ENCODE results near the gene MED12.
A peak's percentile ranks its signal among the peaks of the same experiment; 100 is the strongest.

The MED12 gene

DNA sequence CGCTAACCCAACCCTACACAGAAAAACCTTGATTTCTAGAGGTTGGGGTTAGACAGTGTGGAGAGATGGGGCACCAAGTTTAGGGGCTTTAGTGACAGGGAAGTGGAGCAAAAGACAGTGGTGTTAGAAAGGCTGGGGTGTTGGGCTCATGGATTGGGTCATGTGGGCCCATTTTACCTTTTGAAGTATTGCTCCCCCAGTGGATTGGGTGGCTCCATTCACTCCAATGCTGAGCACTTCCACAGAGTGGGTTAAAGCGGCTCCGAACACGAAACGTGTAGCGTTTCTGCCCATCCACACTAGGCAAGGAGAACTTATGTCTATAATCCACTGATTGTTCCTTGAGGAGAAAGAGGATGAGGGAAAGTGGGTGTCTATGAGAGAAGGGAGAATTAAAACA is 9.3 kb upstream of the MED12 start:
- Histone ChIP-seq H3K9me3 (ENCODE audit: low read length) (no peaks in the 10 kb centered on the region), H3K4me3 (ENCODE audit: low read depth in 1 of 2, low read length in 2 of 2) (no peak overlapping the region), H3K36me3 (ENCODE audit: insufficient read depth, low read length) (no peaks in the 10 kb centered on the region), H3K9ac (ENCODE audit: low read length) (no peak overlapping the region), H3K4me1 (ENCODE audit: insufficient read depth, low read length) (peaks cover 2% of the 10 kb centered on the region), H3K27me3 (ENCODE audit: control insufficient read depth in 1 of 2, insufficient read depth in 2 of 2, low read length in 2 of 2) (peaks cover 0 to 9% of the 10 kb centered on the region in 2 donors), H3K27ac (ENCODE audit: low read depth, low read length) (no peak overlapping the region)

DNA sequence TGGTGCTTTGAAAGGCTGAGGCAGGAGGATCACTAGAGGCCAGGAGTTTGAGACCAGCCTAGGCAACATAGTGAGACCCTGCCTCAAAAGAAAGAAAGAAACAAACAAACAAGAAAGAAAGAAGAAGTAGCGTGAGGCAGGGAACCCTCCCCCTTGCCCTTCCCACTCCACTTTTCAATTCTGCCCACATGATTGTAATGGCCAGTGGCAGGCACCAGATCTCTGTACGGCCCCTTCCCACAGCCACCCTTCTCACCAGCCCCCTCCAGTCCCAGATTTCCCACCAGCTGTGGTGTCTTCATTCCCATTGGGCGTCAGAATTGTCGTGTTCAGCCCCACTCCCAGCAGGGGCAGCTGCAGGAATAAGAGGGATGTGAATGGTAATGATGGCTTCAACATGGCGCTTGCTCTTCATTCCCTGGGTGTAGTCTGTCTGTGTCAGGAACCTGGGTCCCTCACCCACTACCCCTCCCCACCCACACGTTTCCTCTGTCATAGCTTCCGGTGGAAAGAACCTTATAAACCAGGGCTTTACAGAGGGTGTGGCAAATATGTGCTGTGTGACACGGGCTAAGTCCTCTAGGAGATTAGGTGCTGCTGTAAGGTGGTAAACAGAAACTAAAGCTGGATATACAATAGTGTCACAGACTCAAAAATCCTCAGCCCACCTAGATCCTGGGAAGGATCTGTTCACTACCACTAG is 7.1 kb upstream of the MED12 start, which contains the start of gene IL2RG:
Gene IL2RG (minus strand): TSS at position 437 of the 703 bp plus-strand sequence. CDS start 38 bp downstream, at position 399.
- Histone ChIP-seq H3K4me1 (ENCODE audit: insufficient read depth, low read length) (no peaks in the 10 kb centered on the region), H3K9me3 (ENCODE audit: low read length) (no peaks in the 10 kb centered on the region), H3K27ac (ENCODE audit: low read depth, low read length) (no peak within 1 kb of the TSS), H3K9ac (ENCODE audit: low read length) (no peak within 1 kb of the TSS), H3K27me3 (ENCODE audit: control insufficient read depth in 1 of 2, insufficient read depth in 2 of 2, low read length in 2 of 2) (peaks cover 0 to 9% of the 10 kb centered on the region in 2 donors), H3K4me3 (ENCODE audit: low read depth in 1 of 2, low read length in 2 of 2) (no peak within 1 kb of the TSS), H3K36me3 (ENCODE audit: insufficient read depth, low read length) (no peaks in the 10 kb centered on the region)

DNA sequence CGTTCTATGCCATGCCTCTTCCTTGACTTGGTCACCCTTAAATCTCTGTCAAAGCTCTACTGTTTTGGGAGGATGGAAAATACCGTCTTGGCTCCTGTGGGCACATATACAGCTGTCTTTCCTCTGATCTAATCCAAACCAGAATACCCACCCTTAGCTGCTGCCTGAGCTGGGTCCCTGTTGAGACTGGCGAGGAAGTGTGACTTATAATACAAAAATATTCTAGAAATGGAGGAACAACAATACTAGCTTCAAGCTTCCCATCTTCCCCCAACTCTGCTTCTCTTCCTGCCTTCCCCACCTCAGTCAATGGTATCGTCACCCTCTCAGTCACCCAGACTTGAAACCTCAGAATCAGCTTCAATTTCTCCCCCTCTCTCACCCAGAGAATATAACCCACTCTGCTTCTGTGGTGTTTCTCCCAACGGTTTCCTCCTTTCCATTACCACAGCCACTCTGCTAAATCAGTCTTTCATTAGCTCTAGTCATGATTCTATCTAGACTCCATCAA is 6.4 kb upstream of the MED12 start:
- H3K36me3 ChIP-seq (ENCODE audit: insufficient read depth, low read length) = no peaks in the 10 kb centered on the region
- no peak overlapping the region for H3K27ac ChIP-seq (ENCODE audit: low read depth, low read length)
- H3K9me3 ChIP-seq (ENCODE audit: low read length) = no peaks in the 10 kb centered on the region
- no peak overlapping the region for H3K4me3 ChIP-seq (ENCODE audit: low read depth in 1 of 2, low read length in 2 of 2)
- peaks cover 0 to 9% of the 10 kb centered on the region in 2 donors for H3K27me3 ChIP-seq (ENCODE audit: control insufficient read depth in 1 of 2, insufficient read depth in 2 of 2, low read length in 2 of 2)
- H3K4me1 ChIP-seq (ENCODE audit: insufficient read depth, low read length) = no peaks in the 10 kb centered on the region
- no peak overlapping the region for H3K9ac ChIP-seq (ENCODE audit: low read length)

DNA sequence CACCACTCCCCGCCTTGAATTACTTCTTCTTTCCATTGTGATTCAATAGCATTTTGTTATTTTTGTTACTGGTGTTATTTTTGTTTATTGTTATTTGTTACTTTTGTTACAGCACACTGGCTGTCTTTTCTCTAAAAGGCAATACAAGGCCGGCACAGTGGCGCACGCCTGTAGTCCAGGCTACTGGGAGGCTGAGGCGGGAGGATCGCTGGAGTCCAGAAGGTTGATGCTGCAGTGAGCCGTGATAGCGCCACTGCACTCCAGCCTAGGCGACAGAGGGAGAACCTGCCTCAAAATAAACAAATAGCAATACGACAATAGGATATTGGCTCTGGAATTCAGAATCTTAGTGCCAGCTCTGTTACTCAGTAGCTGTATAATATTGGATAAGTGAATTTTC is 1.0 kb upstream of the MED12 start:
- Histone ChIP-seq H3K4me3 (ENCODE audit: low read depth in 1 of 2, low read length in 2 of 2) (no peak overlapping the region), H3K4me1 (ENCODE audit: insufficient read depth, low read length) (peaks cover 3% of the 10 kb centered on the region), H3K27ac (ENCODE audit: low read depth, low read length) (no peak overlapping the region), H3K9me3 (ENCODE audit: low read length) (no peaks in the 10 kb centered on the region), H3K9ac (ENCODE audit: low read length) (no peak overlapping the region), H3K27me3 (ENCODE audit: control insufficient read depth in 1 of 2, insufficient read depth in 2 of 2, low read length in 2 of 2) (no peaks in the 10 kb centered on the region), H3K36me3 (ENCODE audit: insufficient read depth, low read length) (peaks cover 17% of the 10 kb centered on the region)

DNA sequence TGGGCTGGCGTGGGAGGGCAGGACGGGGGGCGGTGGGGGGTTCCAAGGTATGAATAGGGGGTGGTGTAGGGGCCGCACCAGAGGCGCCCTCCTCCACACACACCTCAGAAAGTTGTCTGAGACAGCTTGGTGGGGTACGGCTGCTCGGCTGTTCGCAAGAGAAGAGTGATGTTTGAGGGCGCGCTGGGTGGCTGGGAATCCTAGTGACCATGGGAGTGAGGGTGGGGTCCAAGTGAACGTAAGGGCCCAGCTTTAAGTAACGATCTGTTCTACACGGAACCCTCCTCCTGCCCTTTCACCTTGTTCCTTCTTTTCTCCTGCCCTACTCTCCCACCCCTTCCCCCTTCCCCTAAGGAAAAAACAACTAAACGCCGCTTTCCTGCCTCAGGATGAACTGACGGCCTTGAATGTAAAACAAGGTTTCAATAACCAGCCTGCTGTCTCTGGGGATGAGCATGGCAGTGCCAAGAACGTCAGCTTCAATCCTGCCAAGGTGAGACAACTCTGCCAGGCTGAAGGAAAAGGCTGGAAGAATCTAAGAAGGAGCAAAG is 664 bp downstream of the MED12 start:
- peaks cover 23% of the 10 kb centered on the region for H3K36me3 ChIP-seq (ENCODE audit: insufficient read depth, low read length)
- peak overlapping the region; percentile 12 for H3K27ac ChIP-seq (ENCODE audit: low read depth, low read length)
- no peaks in the 10 kb centered on the region for H3K9me3 ChIP-seq (ENCODE audit: low read length)
- no peaks in the 10 kb centered on the region for H3K27me3 ChIP-seq (ENCODE audit: control insufficient read depth in 1 of 2, insufficient read depth in 2 of 2, low read length in 2 of 2)
- H3K4me3 ChIP-seq (ENCODE audit: low read depth in 1 of 2, low read length in 2 of 2) = peak overlapping the region; percentile 17 to 72
- H3K4me1 ChIP-seq (ENCODE audit: insufficient read depth, low read length) = peaks cover 3% of the 10 kb centered on the region
- peak overlapping the region; percentile 49 for H3K9ac ChIP-seq (ENCODE audit: low read length)

DNA sequence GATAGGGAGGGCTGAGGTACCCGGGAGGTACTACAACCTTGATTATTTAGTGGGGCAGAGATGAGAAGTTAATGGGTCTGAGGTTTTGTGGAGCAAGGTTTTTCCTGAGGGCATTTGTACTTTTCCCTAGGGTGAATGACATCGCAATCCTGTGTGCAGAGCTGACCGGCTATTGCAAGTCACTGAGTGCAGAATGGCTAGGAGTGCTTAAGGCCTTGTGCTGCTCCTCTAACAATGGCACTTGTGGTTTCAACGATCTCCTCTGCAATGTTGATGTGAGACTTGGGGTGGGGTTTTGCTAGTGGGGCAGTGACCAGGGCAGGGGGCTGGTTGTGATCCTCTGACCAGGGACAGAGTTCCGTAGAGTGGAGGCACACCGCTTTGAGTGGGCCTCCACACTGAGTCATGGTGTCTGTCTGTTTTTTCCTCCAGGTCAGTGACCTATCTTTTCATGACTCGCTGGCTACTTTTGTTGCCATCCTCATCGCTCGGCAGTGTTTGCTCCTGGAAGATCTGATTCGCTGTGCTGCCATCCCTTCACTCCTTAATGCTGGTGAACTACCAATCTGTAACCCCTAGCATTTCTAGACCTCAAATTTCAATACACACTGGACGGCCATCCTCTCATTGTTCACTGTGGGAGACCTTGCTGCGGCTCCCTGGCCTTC is 9.9 kb downstream of the MED12 start:
- Histone ChIP-seq H3K27ac (ENCODE audit: low read depth, low read length) (no peak overlapping the region), H3K9ac (ENCODE audit: low read length) (no peak overlapping the region), H3K27me3 (ENCODE audit: control insufficient read depth in 1 of 2, insufficient read depth in 2 of 2, low read length in 2 of 2) (peaks cover 0 to 5% of the 10 kb centered on the region in 2 donors), H3K9me3 (ENCODE audit: low read length) (no peaks in the 10 kb centered on the region), H3K4me1 (ENCODE audit: insufficient read depth, low read length) (no peaks in the 10 kb centered on the region), H3K36me3 (ENCODE audit: insufficient read depth, low read length) (peaks cover 58% of the 10 kb centered on the region), H3K4me3 (ENCODE audit: low read depth in 1 of 2, low read length in 2 of 2) (no peak overlapping the region)

DNA sequence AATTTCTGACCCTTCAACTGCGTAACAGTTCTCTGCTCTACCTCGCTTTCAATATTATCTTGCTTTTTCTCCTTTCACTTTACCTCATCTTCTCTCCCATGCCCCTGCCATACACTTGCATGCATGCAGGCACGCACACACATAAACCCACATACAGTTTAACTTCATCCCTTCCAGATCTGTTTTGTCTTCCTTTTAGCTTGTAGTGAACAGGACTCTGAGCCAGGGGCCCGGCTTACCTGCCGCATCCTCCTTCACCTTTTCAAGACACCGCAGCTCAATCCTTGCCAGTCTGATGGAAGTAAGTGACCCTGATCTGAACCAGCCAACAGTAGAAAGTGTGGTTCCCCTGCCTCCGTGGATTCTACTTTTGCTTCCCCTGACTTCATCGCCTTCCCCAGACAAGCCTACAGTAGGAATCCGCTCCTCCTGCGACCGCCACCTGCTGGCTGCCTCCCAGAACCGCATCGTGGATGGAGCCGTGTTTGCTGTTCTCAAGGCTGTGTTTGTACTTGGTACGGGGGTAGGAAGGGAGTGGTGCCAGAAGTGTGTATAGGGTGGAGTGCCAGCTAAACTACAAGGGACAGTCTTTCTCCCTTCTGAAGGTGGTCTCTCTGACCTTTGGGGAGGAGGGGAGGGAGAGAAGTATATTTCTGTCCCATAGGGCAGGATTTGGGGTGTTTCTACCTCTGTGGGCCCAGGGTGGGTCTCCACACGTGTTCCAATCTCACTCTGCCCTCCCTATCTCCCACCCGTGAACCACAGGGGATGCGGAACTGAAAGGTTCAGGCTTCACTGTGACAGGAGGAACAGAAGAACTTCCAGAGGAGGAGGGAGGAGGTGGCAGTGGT is 10.7 kb downstream of the MED12 start:
- peaks cover 0 to 5% of the 10 kb centered on the region in 2 donors for H3K27me3 ChIP-seq (ENCODE audit: control insufficient read depth in 1 of 2, insufficient read depth in 2 of 2, low read length in 2 of 2)
- H3K9ac ChIP-seq (ENCODE audit: low read length) = no peak overlapping the region
- H3K9me3 ChIP-seq (ENCODE audit: low read length) = no peaks in the 10 kb centered on the region
- no peaks in the 10 kb centered on the region for H3K4me1 ChIP-seq (ENCODE audit: insufficient read depth, low read length)
- peaks cover 52% of the 10 kb centered on the region for H3K36me3 ChIP-seq (ENCODE audit: insufficient read depth, low read length)
- H3K27ac ChIP-seq (ENCODE audit: low read depth, low read length) = no peak overlapping the region
- no peak overlapping the region for H3K4me3 ChIP-seq (ENCODE audit: low read depth in 1 of 2, low read length in 2 of 2)

DNA sequence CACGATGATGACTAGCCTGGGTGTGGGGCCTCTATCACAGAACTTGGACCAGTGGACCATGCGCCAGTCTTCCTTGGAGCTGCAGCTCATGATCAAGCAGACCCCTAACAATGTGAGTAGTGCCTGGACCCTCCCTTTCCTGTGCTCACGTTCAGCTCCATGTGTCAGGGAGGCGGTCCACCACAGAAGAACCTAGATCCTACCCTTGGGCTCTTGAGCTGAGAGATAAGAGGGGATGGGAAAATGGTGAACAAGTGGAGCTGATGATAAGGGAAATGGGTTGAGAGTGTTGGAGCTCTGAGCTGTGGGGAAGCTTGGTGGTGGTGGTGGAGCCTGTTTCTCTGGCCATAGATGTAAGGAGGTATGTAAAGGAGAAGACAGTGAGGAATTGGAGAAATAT is 13.1 kb downstream of the MED12 start:
- Histone ChIP-seq H3K27me3 (ENCODE audit: control insufficient read depth in 1 of 2, insufficient read depth in 2 of 2, low read length in 2 of 2) (peaks cover 0 to 10% of the 10 kb centered on the region in 2 donors), H3K9me3 (ENCODE audit: low read length) (no peaks in the 10 kb centered on the region), H3K4me1 (ENCODE audit: insufficient read depth, low read length) (no peaks in the 10 kb centered on the region), H3K9ac (ENCODE audit: low read length) (no peak overlapping the region), H3K4me3 (ENCODE audit: low read depth in 1 of 2, low read length in 2 of 2) (no peak overlapping the region), H3K36me3 (ENCODE audit: insufficient read depth, low read length) (peaks cover 62% of the 10 kb centered on the region), H3K27ac (ENCODE audit: low read depth, low read length) (no peak overlapping the region)

DNA sequence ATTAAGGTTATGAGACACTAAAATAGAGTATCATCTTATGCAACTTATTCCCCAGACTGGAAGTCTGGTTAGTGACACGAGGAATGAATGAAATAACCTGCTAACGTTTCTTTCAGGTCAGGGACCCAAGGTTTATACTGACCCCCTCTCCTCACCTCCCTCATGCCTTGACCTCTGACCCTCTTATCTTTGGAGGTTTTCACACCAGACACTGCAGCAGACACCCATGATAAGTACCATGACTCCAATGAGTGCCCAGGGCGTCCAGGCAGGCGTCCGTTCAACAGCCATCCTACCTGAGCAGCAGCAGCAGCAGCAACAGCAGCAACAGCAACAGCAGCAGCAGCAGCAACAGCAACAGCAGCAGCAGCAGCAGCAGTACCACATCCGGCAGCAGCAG is 22.0 kb downstream of the MED12 start:
- no peaks in the 10 kb centered on the region for H3K9me3 ChIP-seq (ENCODE audit: low read length)
- H3K36me3 ChIP-seq (ENCODE audit: insufficient read depth, low read length) = peaks cover 21% of the 10 kb centered on the region
- peaks cover 13% of the 10 kb centered on the region for H3K4me1 ChIP-seq (ENCODE audit: insufficient read depth, low read length)
- no peak overlapping the region for H3K4me3 ChIP-seq (ENCODE audit: low read depth in 1 of 2, low read length in 2 of 2)
- no peak overlapping the region for H3K27ac ChIP-seq (ENCODE audit: low read depth, low read length)
- H3K9ac ChIP-seq (ENCODE audit: low read length) = no peak overlapping the region
- H3K27me3 ChIP-seq (ENCODE audit: control insufficient read depth in 1 of 2, insufficient read depth in 2 of 2, low read length in 2 of 2) = peaks cover 0 to 30% of the 10 kb centered on the region in 2 donors

DNA sequence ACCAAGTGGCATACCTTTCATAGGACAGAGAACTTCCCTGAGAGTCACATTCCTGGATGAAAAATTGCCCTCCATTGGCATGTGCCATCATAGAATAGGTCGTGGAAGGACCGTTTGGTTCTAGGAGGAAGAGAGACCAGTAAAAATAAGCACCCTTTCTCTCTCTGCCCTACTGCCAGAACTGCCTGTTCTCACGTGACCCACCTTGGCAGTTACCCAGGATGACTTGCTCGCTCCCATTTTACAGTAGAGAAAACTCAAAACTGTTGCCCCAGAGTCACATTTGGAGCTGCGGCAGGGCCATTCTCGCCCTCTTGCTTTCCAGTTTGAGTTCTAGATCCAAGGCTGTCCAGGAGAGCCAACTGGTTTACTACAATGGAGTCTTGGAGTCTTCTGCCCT is 25.1 kb downstream of the MED12 start:
- no peak overlapping the region for H3K9ac ChIP-seq (ENCODE audit: low read length)
- peaks cover 0 to 23% of the 10 kb centered on the region in 2 donors for H3K27me3 ChIP-seq (ENCODE audit: control insufficient read depth in 1 of 2, insufficient read depth in 2 of 2, low read length in 2 of 2)
- peaks cover 13% of the 10 kb centered on the region for H3K4me1 ChIP-seq (ENCODE audit: insufficient read depth, low read length)
- no peak overlapping the region for H3K27ac ChIP-seq (ENCODE audit: low read depth, low read length)
- H3K36me3 ChIP-seq (ENCODE audit: insufficient read depth, low read length) = peaks cover 3% of the 10 kb centered on the region
- H3K9me3 ChIP-seq (ENCODE audit: low read length) = no peaks in the 10 kb centered on the region
- no peak overlapping the region for H3K4me3 ChIP-seq (ENCODE audit: low read depth in 1 of 2, low read length in 2 of 2)

DNA sequence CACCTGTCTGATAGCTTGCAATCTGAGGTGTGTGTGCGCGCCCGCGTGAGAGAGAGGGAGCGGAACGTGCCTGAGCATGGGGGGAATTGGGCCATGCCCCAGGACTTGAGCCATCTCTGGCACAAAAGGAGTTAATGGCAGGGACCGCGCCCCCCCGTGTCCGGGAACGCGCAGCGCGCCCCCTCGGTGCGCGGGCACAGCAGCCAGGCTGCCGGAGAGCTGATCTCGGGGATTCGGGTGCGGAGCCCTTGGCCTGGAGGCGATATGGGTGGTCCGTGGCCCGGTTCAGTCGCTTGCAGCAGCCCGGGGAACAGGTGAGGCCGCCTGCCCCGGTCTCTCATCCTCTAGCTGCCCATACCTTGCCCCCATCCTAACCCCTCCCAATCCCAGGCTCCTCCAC is 26.3 kb downstream of the MED12 start, which contains the start of gene NLGN3:
Gene NLGN3 (plus strand): TSS at position 191 of the 400 bp plus-strand sequence. CDS start 2,909 bp downstream, outside the sequence.
- Histone ChIP-seq H3K4me1 (ENCODE audit: insufficient read depth, low read length) (peaks cover 13% of the 10 kb centered on the region), H3K4me3 (ENCODE audit: low read depth in 1 of 2, low read length in 2 of 2) (peak within 1 kb of the TSS in 1 of 2 donors; percentile 2), H3K9ac (ENCODE audit: low read length) (no peak within 1 kb of the TSS), H3K36me3 (ENCODE audit: insufficient read depth, low read length) (peaks cover 3% of the 10 kb centered on the region), H3K27ac (ENCODE audit: low read depth, low read length) (no peak within 1 kb of the TSS), H3K27me3 (ENCODE audit: control insufficient read depth in 1 of 2, insufficient read depth in 2 of 2, low read length in 2 of 2) (peaks cover 0 to 23% of the 10 kb centered on the region in 2 donors), H3K9me3 (ENCODE audit: low read length) (no peaks in the 10 kb centered on the region)

All from muscle layer of colon (tissue), 2 donors.